Immature natural killer cell (primary cell): ENCODE data around the gene PRMT2. TPM values are rescaled to one million over a fixed set of nuclear protein-coding genes. Genes with fewer than 3 reads are reported as not detected.

Source experiments
- DNase-seq, 3 donors: peaks; one replicate each; pipeline ENCODE4 v3.0.0; 2022; ENCODE audit warnings: mixed read lengths in 1 of 3
- H3K27ac Mint-ChIP-seq, 6 donors: one replicate each; pipeline ENCODE4 v1.8.0; 2020; ENCODE audit warnings: mixed read lengths in 6 of 6, mild to moderate bottlenecking in 5 of 6, inconsistent platforms in 4 of 6, moderate library complexity in 3 of 6
- H3K27me3 Mint-ChIP-seq, 3 donors: one replicate each; pipeline ENCODE4 v1.8.0; 2020 to 2021; ENCODE audit warnings: low read depth in 3 of 3, mild to moderate bottlenecking in 3 of 3, mixed read lengths in 3 of 3, moderate library complexity in 3 of 3, inconsistent platforms in 1 of 3
- H3K36me3 Mint-ChIP-seq, 3 donors: one replicate each; pipeline ENCODE4 v1.8.0; 2020; ENCODE audit warnings: mixed read lengths in 3 of 3, inconsistent platforms in 2 of 3, mild to moderate bottlenecking in 2 of 3
- H3K4me1 Mint-ChIP-seq, 2 donors: one replicate each; pipeline ENCODE4 v1.8.0; 2020; ENCODE audit warnings: inconsistent platforms in 2 of 2, mild to moderate bottlenecking in 2 of 2, mixed read lengths in 2 of 2, moderate library complexity in 1 of 2
- H3K4me3 Mint-ChIP-seq, 5 donors: one replicate each; pipeline ENCODE4 v1.8.0; 2020; ENCODE audit warnings: mild to moderate bottlenecking in 5 of 5, mixed read lengths in 5 of 5, inconsistent platforms in 3 of 5, moderate library complexity in 3 of 5
- H3K9me3 Mint-ChIP-seq, 6 donors: one replicate each; pipeline ENCODE4 v1.8.0; 2020; ENCODE audit warnings: mild to moderate bottlenecking in 6 of 6, mixed read lengths in 6 of 6, inconsistent platforms in 4 of 6, moderate library complexity in 3 of 6
- polyA plus RNA-seq, 3 donors: library from polyadenylated mRNA; unstranded; fragments of 300-500 nt; fragmentation: Illumina TruSeq; gene quantifications; one replicate each; pipeline ENCODE4 v1.2.3, GENCODE V29; 2021

PRMT2 gene
- polyA plus RNA-seq, 3 donors from 2014 or later = 386 to 451 (median 444) TPM

DNA sequence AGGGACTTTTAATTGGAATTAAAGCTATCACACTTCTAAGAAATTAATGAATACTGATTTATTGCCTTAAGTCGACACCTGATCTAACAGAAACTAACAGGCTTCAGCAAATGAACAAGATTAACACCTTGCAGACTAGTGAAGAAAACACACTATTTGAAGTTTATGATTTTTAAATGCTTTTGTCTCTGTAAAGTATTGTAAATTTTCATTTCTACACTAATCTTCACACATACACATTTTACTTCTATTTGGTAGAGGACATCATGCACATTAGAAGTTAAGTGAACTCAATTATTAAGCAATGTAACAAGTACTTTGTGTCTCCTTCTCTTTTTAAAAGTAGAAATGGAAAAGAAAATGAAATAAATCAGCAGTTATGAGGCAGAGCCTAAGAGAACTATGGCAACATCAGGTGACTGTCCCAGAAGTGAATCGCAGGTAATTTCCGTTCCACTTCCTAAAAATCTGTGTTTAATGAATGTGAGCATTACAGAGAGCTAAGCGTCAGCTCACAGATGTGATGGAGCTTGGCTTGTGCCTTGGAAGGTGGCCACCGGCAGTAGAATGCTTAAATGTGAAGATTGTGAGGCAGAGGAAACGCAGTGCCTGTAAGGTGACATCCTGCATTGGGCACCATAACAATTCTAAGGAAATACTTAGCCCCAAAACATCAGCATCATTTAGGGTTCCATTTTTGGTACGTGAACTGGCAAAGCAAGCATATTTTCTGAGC lies 1.2 kb downstream of the PRMT2 start:
- H3K4me3 Mint-ChIP-seq = peak overlapping the region; percentile 87 to 97 (median 94)
- H3K9me3 Mint-ChIP-seq = no peaks in the 10 kb centered on the region
- DNase-seq = peak in 1 of 3 donors; percentile 9
- H3K4me1 Mint-ChIP-seq = peaks cover 72 to 88% of the 10 kb centered on the region in 2 donors
- peaks cover 13 to 20% (median 18%) of the 10 kb centered on the region in 3 donors for H3K27me3 Mint-ChIP-seq
- peaks cover 26 to 28% (median 27%) of the 10 kb centered on the region in 3 donors for H3K36me3 Mint-ChIP-seq
- peak overlapping the region; percentile 91 to 98 (median 92) for H3K27ac Mint-ChIP-seq

DNA sequence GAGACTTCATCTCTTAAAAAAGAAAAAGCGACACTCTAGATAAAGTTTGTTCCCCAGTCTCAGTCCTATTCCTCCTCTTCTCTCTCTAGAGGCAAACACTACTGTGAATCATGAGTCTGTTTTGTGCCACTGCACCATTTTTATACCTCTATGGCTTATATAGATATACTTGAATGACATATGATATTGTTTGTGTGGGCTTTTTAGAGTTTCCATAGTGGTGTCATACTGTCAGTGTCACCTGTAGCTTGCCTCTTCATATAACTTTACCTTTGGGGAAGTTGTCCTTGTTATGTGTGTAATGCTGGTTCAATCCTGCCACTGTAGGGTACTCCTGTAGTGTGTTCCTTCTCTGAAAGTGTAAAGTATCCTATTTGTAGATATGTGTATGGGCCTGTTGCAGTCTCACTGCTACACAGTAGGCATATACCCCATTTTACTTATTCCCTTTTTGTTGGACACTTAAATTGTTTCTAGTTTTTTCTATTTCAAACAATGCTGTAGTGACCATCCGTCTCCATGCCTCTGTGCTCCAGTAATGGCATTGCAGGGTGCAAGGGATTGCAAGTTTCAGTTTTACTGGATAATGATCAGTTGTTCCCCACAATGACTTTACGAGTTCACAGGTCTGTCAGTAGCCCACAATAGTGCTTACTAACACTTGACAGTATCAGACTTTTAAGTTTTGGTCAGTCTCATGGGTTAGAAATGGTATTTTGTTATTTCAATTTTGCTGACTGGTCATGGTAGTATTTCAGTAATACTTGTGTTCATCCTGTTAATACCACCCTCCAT lies 2.7 kb downstream of the PRMT2 start:
- H3K4me1 Mint-ChIP-seq = peaks cover 75 to 94% of the 10 kb centered on the region in 2 donors
- H3K27me3 Mint-ChIP-seq = peaks cover 13 to 20% (median 18%) of the 10 kb centered on the region in 3 donors

DNA sequence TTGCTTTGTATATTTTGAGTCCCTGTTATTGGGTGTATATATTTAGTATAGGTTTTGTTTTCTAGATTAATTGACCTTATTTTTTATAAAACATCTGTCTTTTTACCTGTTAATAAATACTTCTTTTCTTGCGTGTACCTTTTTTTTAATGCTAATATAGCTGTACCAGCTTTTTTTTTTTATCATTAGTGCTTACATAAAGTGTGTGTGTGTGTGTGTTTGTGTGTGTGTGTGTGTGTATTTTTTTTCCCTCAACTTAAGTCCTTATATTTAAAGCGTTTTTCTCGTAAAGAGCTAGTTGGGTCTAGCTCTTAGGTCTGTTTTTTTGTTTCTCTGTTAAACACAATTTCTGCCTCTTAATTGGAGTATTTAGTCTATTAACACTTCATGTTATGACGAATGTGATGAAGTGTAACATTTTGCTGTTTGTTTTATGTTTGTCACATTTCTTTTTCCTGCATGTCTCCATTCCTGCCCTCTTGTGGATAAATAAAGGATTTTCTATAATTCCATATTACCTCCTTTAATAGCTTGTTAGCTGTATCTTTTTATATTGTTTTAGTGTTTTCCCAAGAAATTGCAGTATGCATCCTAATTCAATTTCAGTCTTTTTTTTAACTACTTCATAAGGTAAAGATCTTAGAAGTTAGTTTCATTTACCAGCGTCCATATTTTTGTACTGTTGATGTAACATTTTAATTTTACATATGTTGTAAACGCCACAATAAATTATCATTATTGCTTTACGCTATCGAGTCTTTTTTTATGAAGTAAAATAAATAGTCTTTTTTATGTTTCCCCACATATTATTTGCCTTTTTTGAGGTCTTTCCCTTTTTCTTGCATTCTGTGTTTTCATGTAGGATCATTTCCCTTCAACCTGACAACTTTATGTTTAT lies 4.3 kb downstream of the PRMT2 start:
- Mint-ChIP-seq H3K4me3 (peak overlapping the region; percentile 87 to 95 (median 90)), H3K27ac (peak overlapping the region; percentile 89 to 93 (median 92)), H3K9me3 (no peaks in the 10 kb centered on the region), H3K27me3 (peaks cover 13 to 20% (median 16%) of the 10 kb centered on the region in 3 donors), H3K36me3 (peaks cover 29 to 49% (median 30%) of the 10 kb centered on the region in 3 donors), H3K4me1 (peaks cover 68 to 85% of the 10 kb centered on the region in 2 donors)
- peak; percentile 45 to 64 (median 56) for DNase-seq

More for the DNA sequence above, 2.7 kb downstream of the PRMT2 start:
- DNase-seq = peak; percentile 57 to 62 (median 60)
- Mint-ChIP-seq H3K27ac (peak overlapping the region; percentile 89 to 93 (median 92)), H3K9me3 (no peaks in the 10 kb centered on the region), H3K36me3 (peaks cover 26 to 35% (median 30%) of the 10 kb centered on the region in 3 donors), H3K4me3 (peak overlapping the region; percentile 87 to 95 (median 90))

DNA sequence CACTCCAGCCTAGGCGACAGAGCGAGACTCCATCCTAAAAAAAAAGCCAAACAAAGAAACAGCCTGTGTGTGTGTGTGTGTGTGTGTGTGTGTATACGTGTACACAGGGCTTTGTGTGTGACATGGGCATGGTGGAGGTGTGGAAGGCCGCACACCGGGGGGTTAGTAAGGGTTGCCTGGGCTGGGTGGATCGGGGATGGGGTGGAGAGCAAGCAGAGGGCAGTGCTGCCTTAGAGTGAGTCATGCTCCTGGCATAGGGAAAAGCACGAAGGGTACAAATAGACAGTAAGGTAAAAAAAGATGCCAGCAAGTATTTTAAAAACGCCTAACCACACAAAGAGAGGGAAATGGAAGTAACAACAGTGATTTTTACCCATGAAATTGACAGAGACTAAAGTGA lies 6.2 kb downstream of the PRMT2 start:
- H3K27me3 Mint-ChIP-seq = peaks cover 2 to 10% (median 4%) of the 10 kb centered on the region in 3 donors
- DNase-seq = peak in 1 of 3 donors; percentile 30
- peaks cover 60 to 87% of the 10 kb centered on the region in 2 donors for H3K4me1 Mint-ChIP-seq
- H3K4me3 Mint-ChIP-seq = peak overlapping the region in 4 of 5 donors; percentile 0 to 78 (median 24)
- H3K27ac Mint-ChIP-seq = peak overlapping the region; percentile 49 to 97 (median 90)
- H3K9me3 Mint-ChIP-seq = no peaks in the 10 kb centered on the region
- peaks cover 44 to 65% (median 45%) of the 10 kb centered on the region in 3 donors for H3K36me3 Mint-ChIP-seq

DNA sequence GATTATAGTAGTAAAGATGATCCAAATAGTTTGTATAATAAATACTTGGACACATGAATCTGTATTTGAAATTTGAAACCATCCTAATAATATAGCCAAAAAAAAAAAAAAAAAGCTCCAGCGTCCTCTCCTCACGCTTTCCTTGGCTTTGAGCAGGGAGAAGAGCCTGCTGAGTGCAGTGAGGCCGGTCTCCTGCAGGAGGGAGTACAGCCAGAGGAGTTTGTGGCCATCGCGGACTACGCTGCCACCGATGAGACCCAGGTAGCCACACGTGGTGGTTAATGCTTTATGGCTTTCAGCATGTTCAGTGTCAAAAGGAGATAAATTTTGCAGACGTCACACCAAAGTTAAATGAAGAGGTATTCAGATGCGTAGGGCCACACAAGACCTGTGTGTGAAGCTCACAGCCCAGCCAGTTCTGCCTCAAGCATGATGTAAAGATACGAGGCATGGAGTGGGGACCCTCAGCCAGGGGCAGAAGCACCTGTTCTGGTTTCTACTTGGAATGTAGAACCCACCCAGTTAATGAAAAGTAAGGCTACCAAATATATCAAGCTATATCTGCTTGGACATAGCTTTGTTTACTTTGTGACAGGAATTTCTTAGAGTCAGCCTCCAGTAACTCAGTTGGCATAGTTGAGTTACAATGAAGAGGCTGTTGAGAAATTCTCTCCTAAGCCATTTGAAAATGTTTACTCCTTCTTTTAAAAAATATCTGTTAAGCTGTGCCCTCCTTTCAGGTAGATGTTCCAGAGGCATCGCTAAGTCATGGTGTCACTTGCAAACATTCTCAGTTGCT lies 8.1 kb downstream of the PRMT2 start:
- Mint-ChIP-seq H3K9me3 (no peaks in the 10 kb centered on the region), H3K27me3 (peaks cover 0 to 10% (median 4%) of the 10 kb centered on the region in 3 donors), H3K27ac (peak overlapping the region; percentile 69 to 91 (median 76)), H3K4me1 (peaks cover 55 to 87% of the 10 kb centered on the region in 2 donors), H3K36me3 (peaks cover 46 to 72% (median 47%) of the 10 kb centered on the region in 3 donors), H3K4me3 (peak overlapping the region in 1 of 5 donors; percentile 46)
- no peak for DNase-seq

DNA sequence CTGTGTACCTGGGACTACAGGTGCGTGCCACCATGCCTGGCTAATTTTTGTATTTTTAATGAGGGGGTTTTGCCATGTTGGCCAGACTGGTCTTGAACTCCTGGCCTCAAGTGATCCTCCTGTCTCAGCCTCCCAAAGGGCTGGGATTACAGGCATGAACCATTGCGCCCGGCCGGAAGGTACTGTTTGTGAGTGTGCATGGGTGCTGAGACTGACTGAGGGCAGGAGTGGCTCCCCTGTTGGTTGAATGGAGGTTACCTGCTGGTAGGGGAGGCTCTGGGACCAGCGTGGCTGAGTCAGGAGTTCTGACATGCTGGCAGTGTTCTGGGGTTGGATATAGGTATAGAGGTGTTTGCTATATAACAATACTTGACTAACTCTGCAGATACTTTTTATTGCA lies 10.4 kb downstream of the PRMT2 start:
- no peaks in the 10 kb centered on the region for H3K9me3 Mint-ChIP-seq
- no peak overlapping the region for H3K4me3 Mint-ChIP-seq
- no peak for DNase-seq
- H3K36me3 Mint-ChIP-seq = peaks cover 38 to 79% (median 42%) of the 10 kb centered on the region in 3 donors
- peaks cover 0 to 3% (median 0%) of the 10 kb centered on the region in 3 donors for H3K27me3 Mint-ChIP-seq
- H3K4me1 Mint-ChIP-seq = peaks cover 40 to 78% of the 10 kb centered on the region in 2 donors
- peak overlapping the region in 4 of 6 donors; percentile 71 to 89 (median 83) for H3K27ac Mint-ChIP-seq

DNA sequence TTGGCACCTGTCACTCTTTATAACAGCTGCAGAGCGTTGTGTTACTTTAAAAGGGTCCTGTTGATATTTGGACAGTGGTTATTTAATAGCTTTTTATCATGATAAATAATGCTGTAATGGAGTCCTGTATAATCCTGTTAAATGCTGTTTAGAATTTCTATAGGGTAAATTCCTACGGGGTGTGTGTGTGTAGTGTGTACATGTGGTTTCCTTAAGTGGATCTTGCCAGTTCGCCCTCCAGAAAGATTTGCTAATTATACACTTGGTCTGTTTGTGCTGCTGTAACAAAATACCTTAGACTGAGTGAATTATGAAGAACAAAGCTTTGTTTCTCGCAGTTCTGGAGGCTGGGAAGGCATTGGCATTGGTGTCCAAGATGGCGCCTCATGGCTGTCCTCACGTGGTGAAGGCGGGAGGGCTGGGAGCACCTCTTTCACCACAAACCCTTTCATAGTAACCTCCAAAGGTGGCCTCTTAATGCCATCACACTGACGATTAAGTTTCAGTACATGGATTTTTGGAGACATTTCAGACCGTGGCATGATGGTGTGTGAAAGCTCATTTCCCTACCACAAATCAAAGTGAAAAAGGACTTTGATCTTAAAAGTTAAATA lies 11.2 kb downstream of the PRMT2 start:
- Mint-ChIP-seq H3K4me3 (peak overlapping the region in 1 of 5 donors; percentile 53), H3K4me1 (peaks cover 36 to 72% of the 10 kb centered on the region in 2 donors), H3K36me3 (peaks cover 35 to 72% (median 36%) of the 10 kb centered on the region in 3 donors)

DNA sequence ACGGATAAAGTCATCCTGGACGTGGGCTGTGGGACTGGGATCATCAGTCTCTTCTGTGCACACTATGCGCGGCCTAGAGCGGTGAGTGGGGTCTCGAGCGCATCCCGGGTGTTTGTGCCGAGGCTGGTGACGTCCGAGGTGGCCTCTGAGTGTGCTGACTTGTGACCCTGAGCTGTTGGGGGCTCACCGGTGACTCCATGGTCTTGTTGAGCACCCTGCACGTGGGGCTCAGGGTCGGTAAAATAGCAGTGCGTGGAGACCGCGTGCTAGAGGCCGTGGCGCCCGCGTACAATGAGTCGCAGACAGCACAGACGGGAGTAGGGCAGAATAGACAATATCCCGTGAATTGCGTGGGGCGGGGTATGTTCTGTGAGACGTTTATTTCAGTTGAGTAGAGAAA lies 13.1 kb downstream of the PRMT2 start:
- no peaks in the 10 kb centered on the region for H3K9me3 Mint-ChIP-seq
- peaks cover 38 to 72% of the 10 kb centered on the region in 2 donors for H3K4me1 Mint-ChIP-seq
- DNase-seq = no peak
- H3K27me3 Mint-ChIP-seq = peaks cover 0 to 3% (median 1%) of the 10 kb centered on the region in 3 donors
- no peak overlapping the region for H3K4me3 Mint-ChIP-seq
- H3K36me3 Mint-ChIP-seq = peaks cover 48 to 78% (median 50%) of the 10 kb centered on the region in 3 donors
- H3K27ac Mint-ChIP-seq = peak overlapping the region in 4 of 6 donors; percentile 43 to 75 (median 58)

More for the DNA sequence above, 11.2 kb downstream of the PRMT2 start:
- H3K27ac Mint-ChIP-seq = peak overlapping the region; percentile 11 to 89 (median 78)
- H3K9me3 Mint-ChIP-seq = no peaks in the 10 kb centered on the region
- DNase-seq = no peak
- peaks cover 0 to 3% (median 0%) of the 10 kb centered on the region in 3 donors for H3K27me3 Mint-ChIP-seq

DNA sequence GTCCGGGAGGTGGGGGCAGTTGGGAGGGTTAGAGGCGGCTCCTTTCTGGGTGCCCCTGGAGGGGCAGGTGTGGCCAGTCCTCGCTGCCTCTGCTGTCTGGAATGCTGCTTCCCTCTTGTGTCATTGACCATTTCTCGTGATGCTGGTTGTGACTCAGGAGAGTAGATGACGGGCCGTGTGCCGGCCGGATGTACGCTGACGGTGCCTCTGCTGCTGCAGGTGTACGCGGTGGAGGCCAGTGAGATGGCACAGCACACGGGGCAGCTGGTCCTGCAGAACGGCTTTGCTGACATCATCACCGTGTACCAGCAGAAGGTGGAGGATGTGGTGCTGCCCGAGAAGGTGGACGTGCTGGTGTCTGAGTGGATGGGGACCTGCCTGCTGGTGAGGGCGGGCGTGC lies 13.9 kb downstream of the PRMT2 start:
- Mint-ChIP-seq H3K4me1 (peaks cover 37 to 70% of the 10 kb centered on the region in 2 donors), H3K27ac (peak overlapping the region in 3 of 6 donors; percentile 28 to 70 (median 57)), H3K4me3 (no peak overlapping the region), H3K36me3 (peaks cover 56 to 78% (median 58%) of the 10 kb centered on the region in 3 donors), H3K27me3 (peaks cover 0 to 3% (median 1%) of the 10 kb centered on the region in 3 donors), H3K9me3 (peaks cover 0 to 2% (median 0%) of the 10 kb centered on the region in 6 donors)
- DNase-seq = no peak

DNA sequence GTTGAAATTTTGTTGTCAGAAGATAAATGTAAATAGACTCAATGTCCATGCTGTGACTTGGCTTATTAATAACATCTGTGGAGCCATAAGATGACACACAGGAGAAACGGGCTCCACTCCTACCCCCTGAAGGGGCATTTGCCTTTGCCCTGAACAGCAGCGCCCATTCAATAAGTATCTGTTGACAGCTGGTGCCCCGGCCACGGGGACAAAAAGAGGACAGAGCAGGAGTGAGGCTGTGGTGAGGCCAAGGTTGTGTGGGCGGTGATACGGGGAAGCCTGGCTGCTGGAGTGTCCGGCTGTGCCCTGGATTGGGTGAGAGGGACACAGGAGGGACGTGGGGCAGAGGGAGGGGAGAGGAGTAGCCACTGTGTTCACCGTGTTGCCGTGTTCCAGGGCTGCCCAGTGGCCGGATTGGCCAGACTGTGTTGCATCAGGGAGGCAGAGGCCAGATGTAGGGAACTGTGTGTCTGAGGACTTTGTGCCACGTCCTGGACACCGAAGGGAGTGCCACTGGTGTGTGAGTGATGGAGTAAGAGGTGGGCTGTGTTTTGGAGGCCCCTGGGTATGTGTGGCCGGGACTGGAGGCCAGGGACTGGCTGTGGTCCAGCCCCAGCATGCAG lies 15.1 kb downstream of the PRMT2 start:
- peak overlapping the region; percentile 49 to 85 (median 76) for H3K27ac Mint-ChIP-seq
- H3K4me3 Mint-ChIP-seq = no peak overlapping the region
- H3K27me3 Mint-ChIP-seq = peaks cover 0 to 3% (median 1%) of the 10 kb centered on the region in 3 donors
- no peak for DNase-seq
- peaks cover 3 to 14% (median 6%) of the 10 kb centered on the region in 6 donors for H3K9me3 Mint-ChIP-seq
- peaks cover 36 to 72% of the 10 kb centered on the region in 2 donors for H3K4me1 Mint-ChIP-seq
- peaks cover 61 to 81% (median 63%) of the 10 kb centered on the region in 3 donors for H3K36me3 Mint-ChIP-seq

DNA sequence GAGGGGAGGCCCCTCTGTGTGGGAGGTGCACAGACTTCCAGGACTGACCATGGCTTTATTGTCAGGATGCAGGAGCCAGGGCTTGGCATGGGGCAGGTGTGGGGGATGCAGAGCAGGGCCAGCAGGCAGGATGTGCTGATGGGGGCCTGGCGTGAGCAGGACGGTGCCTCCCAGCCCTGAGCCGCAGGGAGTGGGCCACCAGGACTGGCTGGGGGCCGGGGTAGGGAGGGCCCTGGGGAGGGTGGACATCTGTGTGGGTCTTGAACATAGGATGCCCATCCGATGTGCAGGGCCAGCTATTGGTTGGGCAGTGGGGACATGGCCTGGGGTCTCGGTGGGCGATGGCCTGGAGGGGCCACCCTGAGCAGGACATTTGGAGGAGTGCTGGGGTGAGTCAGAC lies 15.6 kb downstream of the PRMT2 start:
- no peak for DNase-seq
- Mint-ChIP-seq H3K4me1 (peaks cover 33 to 72% of the 10 kb centered on the region in 2 donors), H3K27me3 (peaks cover 0 to 3% (median 1%) of the 10 kb centered on the region in 3 donors), H3K9me3 (peaks cover 3 to 19% (median 11%) of the 10 kb centered on the region in 6 donors), H3K27ac (peak overlapping the region in 5 of 6 donors; percentile 74 to 85 (median 76)), H3K4me3 (no peak overlapping the region), H3K36me3 (peaks cover 61 to 81% (median 64%) of the 10 kb centered on the region in 3 donors)
